Melanocyte of skin (primary cell): Measurements from ENCODE around the gene BIK. TPM values are rescaled to one million over a fixed set of nuclear protein-coding genes. Genes with fewer than 3 reads are reported as not detected.

Source experiments
- total RNA-seq, 2 donors: library from RNA; depleted of rRNA; stranded (reverse); fragments of >200 nt; gene quantifications; 2 replicates each; pipeline ENCODE4 v1.2.3, GENCODE V29; 2012

The BIK gene
- 1 to 10 TPM in 1 of 2 donors, under 1 TPM in 1; 0.69 to 2.3 TPM for total RNA-seq

GRCh38 chr22:43110444-43110926 is at the start of gene BIK:
BIK (plus strand) TSS chr22:43110750; CDS start chr22:43124023, 13,273 bp downstream.

GRCh38 chr22:43088984-43089717 is 21.4 kb upstream of the BIK start, which contains the start of gene TTLL1:
TTLL1 (minus strand) TSS chr22:43089391; CDS start chr22:43075586, 13,805 bp downstream.

GRCh38 chr22:43142880-43143562 is 32.5 kb downstream of the BIK start, which contains the start of gene MCAT:
MCAT (minus strand) TSS chr22:43143398; CDS start chr22:43143348, 50 bp downstream.

GRCh38 chr22:43151251-43152002 is 40.9 kb downstream of the BIK start, which contains the start of gene TSPO:
TSPO (plus strand) TSS chr22:43151559; CDS start chr22:43159239, 7,680 bp downstream.

Other genes with a start within 250 kb of the BIK start
- gene PACSIN2, start 95.6 kb upstream of the BIK start, total RNA-seq = 10 to 100 TPM; 54.4 to 78.9 TPM
- gene TTLL1, start 21.4 kb upstream of the BIK start, total RNA-seq = 10 to 100 TPM; 12.3 to 15.5 TPM
- gene MCAT, start 32.6 kb downstream of the BIK start, total RNA-seq = 10 to 100 TPM; 14.1 to 24.0 TPM
- gene TSPO, start 40.8 kb downstream of the BIK start, total RNA-seq = 100 to 1,000 TPM; 235 to 273 TPM
- 10 to 100 TPM; 47.5 to 61.9 TPM for gene TTLL12, start 76.4 kb downstream of the BIK start, total RNA-seq
- gene SCUBE1, start 232.6 kb downstream of the BIK start, total RNA-seq = under 1 TPM in 1 of 2 donors, not detected in 1; under 0.01 TPM